ENCODE data around the gene SMIM3.

DNA sequence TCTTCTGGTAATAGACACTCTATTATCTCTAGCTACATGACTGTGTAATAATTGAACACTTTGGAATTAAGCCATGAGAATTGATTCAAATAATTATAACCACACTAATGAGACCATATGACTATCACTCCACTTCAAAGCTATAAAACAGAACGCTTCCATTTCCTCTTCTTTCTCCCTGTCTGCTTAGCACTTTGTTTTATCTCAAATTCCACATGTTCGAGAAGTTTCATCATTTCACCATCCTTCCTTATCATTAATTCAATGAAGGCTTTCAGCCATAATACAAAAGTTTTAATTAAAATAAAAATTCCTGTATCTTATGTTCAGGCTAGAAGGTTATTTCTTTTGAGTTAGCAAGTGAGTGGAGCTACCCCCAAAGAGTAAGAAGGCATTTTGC lies 12.3 kb upstream of the SMIM3 start:
- TF ChIP-seq, protein P1, sequence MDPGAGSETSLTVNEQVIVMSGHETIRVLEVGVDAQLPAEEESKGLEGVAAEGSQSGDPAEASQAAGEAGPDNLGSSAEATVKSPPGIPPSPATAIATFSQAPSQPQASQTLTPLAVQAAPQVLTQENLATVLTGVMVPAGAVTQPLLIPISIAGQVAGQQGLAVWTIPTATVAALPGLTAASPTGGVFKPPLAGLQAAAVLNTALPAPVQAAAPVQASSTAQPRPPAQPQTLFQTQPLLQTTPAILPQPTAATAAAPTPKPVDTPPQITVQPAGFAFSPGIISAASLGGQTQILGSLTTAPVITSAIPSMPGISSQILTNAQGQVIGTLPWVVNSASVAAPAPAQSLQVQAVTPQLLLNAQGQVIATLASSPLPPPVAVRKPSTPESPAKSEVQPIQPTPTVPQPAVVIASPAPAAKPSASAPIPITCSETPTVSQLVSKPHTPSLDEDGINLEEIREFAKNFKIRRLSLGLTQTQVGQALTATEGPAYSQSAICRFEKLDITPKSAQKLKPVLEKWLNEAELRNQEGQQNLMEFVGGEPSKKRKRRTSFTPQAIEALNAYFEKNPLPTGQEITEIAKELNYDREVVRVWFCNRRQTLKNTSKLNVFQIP (CRISPR knock-in tag; IDR thresholded peaks at IDR 0.05; ENCODE audit: borderline replicate concordance, low read depth) = no peak
- TF ChIP-seq ZFP30 (CRISPR knock-in tag; IDR thresholded peaks at IDR 0.05) (no peak), ZC3H10 (CRISPR knock-in tag; IDR thresholded peaks at IDR 0.05) (no peak), RARB (CRISPR knock-in tag; IDR thresholded peaks at IDR 0.05) (no peak), PATZ1 (CRISPR knock-in tag; IDR thresholded peaks at IDR 0.05; ENCODE audit: borderline replicate concordance) (no peak), CSDC2 (CRISPR knock-in tag; IDR thresholded peaks at IDR 0.05) (no peak)
